DMS153 (cell line): ENCODE results near the gene TRAF5.

ENCODE experiments used
- DNase-seq: peaks from one replicate; lab custom pipeline; 2025; lab: John Stamatoyannopoulos, UW

TRAF5 gene

DNA sequence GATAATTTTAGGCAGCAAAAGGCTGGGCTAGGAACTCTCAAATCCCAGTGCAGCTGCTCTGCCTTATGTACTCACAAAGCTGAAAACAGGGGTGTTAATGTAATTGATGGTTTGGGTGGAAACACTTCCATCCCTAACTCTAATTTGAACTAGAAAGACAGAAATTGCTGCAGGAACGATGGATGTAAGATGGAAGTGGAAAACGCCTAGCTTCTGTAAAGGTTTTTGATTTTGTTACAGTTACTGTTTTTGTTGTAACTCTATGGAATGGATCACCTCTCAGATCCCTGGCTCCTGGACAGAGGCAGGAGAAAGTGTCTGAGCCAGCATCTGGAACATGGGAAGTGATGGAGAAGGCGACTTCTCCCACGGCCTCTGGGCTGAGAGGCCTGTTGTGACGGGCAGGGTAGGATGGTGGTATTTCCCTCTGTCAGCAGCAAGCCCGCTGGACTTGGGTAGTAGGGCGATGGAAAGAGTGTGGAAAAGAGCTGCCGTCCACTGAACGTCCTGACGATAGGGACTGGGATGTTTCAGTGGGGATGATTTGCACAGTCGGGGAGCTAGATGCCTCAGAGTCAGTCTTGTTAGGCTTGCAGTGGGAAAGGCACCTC, 1.6 kb downstream of the TRAF5 start:
- DNase-seq: no peak

DNA sequence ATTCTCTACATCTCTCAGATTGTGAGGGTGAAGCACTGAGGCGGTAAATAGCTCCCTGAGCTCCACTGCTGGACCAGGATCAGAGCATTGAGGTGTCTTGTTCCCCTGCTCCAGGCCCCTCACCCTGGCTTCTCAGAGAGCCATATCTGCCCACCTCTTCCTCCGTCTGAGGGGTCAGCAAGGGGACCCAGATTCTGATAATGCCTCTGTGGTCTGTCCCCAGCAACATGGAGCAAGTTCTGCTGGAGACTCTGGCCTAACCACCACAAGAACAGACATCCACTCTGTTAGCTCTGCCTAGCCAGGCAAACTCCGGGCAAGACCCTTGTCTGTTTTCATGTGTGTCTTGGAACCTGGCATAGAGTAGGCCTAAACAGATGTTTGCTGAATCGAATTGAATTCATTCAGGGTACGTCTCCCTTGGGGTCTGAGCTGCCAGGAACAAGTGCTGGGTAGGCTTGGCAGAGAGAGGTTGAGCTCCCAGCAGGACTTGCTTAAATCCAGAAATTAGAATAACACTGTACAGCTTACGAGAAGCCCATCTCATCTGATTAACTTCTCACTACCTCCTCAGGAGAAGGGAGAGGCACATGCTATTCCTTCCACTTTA, 2.3 kb downstream of the TRAF5 start:
- DNase-seq: no peak

DNA sequence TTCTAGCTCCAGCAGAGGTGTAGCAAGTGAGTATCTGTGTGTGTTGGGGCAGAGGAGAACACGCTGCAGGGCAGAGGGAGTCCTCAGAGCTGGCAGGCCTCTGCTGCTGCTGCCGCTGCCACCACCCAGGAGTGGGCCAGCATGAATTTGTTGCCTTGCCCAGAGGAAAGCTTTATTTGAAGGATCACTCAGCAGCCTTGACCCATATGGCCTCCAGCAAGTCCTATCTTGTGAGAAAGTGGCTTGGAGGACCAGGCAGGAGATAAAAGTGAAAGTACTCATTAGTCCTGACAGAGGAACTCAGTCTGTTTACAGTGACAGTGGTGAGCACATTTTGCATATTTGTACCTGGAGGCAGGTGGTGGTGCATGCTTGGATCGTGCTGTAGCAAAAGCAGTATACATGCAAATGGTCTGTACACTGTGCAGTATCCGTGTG, 3.1 kb downstream of the TRAF5 start:
- no peak for DNase-seq

DNA sequence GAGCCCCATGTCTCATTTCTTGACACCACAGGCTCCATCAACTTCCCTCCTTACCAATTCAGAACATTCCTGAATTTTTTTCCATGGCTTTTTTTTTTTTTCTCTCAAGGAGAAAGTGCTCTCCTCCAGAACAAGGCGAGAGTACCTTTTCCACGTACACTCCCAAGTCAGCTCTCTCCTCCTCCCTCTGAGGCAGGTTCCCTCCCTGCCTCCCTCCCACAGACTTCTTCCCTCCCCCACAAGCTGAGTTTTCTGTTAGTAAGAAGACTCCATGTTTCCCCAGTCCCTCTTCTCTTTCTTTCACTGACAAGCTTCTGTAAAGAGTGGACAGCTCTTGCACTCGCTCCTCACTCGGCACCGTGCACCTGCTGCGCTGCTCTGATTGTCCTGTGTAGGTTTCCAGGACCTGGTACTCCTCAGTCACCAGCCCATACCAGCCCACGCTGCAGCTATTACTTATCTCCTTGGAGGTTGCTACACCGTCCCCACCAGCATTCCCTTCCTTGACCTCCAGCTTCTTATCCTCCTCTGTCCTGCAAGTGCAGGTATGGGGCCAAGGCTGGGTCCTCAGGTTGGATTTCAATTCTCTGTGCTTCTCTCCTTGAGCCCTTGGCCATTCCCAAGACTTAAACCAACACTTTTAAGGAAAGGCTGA, 3.8 kb downstream of the TRAF5 start:
- DNase-seq: no peak

DNA sequence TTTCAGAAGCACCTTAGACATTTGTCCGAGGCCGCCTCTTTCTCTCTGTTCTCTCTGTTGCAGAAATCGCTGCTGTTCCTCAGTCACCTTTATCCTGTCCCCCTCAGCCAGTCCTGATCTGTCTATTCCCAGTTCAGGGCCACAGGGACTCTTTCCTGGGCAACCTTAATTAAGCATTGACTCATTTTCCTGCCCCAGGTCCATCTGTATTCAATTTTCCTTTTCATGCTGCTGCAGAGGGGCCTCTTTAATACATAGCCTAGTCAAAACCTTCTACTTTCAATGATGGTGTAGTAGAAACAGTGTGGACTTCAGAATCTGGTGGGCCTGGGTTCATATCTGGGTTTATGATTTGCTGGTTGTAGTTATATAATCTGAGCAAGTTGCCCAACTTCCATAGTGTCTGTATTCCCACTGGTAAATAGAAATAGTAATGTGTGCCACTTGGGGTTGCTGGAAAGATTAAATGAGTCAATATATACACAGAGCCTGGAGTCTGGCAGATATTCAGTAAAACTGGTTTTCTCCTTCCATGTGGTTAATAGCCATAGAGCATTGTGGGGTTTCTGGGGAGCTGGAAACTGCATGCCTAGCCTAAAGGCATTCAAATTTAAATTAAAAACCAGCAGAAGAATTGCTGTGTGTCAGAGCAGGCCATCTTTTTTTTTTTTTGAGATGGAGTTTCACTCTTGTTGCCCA, 4.5 kb downstream of the TRAF5 start:
- no peak for DNase-seq

DNA sequence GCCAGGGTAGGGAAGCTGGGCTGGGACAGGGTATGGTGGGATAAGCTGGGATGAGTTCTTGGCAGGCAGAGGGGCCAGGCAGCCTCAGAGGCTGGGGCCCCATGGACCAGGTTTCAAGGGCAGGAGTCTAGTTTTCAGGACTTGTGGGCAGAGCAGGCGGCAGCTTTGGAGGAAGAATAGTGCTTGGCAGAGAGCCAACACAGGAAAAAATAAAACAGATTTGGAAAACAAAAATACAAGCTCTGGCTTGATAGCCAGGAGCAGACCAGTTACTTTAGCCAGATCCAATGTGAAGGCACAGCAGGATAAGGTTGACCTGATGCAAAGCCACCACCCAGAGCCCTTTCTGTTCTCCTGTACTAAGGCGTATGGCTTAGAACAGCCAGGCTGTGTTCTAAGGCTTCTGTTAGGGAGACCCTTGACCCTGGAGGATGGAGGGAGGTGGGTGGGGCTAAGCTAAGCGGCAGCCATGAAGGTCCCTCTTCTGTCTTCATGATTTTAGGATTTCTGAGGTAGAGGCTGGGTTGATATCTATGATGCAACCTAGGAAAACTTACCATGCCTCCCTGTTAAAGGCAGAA, 5.5 kb downstream of the TRAF5 start:
- DNase-seq: no peak

DNA sequence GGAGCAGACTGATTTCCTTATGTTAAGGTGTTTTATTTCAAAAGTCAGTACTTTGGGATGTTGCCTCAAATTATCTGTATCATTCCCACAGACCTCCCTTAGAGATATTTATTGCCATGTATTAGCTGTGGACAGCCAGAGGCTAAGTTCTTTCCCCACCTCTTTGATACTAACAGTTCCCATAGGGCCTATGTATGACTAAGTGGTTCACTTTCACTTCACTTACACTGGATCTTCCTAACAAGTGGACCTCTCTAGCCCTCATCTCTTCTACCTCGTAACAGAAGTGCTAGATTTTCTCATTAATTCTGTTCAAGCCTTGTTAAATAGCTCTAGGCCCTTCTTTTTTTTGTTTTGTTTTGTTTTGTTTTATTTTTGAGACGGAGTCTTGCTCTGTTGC, 6.2 kb downstream of the TRAF5 start:
- no peak for DNase-seq

DNA sequence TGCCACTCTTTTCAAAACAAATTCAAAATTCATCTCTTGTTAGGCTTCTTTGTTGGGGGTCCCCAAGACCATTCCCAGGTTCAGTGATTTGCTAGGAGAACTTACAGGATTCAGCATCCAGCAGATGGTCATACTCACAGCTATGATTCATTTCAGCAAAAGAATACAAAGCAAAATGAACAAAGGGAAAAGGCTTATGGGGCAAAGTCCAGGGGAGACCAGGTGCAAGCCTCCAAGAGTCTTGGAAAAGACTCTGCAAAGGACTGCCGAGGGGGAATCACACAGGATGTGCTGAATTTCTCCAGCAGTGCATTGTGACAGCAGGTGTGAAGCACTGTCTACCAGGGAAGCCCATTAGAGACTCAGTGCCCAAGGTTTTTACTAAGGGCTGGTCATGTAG, 7.3 kb downstream of the TRAF5 start:
- no peak for DNase-seq

DNA sequence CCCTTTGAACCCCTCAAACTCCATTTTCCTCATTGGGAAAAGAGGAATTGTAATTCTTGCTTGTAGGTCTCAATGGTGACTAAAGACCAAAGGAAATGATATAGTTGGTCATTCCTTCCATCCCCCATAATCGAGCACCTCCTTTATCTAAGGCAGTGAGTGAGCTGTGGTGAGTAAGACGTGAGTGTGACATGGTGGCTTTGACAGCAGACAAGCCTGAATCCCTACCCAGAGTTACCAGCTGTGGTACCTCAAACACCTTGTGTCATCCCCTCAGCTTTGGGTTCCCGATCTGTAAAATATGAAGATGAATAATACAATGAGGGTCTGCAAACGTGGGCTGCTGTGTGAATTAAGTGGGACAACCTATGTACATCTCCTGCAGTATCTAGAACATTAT, 8.4 kb downstream of the TRAF5 start:
- DNase-seq: no peak

DNA sequence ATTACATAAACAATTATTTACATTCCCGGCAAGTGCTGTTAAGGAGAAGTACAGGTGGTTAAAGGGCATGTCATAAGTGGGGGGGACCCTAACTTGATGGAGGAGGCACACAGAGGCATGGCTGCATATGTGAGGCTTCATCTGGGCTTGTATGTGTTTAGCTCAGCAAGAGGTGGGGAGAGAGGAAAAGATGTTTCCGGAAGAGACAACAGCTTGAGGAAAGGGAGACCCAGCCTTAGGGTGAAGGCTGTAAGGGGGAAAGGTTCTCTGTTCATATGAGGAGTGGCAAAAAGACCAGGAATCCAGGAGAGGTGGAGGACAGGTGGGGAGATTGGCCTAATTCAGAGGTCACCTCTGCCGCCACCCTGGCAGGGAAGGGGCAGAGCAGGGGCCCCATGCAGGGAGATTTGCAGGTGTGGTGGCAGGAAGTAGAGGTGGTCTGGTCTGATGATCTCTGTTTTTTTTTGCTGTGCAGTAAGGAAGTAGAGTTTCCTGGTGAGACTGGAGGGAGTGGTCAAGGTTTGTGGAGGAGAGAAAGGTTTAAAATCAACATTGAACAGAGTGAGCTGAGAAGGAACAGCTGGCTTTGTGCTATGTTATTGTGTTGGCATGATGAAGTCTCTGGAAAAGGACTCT, 9.0 kb downstream of the TRAF5 start:
- DNase-seq: peak; percentile 40

DNA sequence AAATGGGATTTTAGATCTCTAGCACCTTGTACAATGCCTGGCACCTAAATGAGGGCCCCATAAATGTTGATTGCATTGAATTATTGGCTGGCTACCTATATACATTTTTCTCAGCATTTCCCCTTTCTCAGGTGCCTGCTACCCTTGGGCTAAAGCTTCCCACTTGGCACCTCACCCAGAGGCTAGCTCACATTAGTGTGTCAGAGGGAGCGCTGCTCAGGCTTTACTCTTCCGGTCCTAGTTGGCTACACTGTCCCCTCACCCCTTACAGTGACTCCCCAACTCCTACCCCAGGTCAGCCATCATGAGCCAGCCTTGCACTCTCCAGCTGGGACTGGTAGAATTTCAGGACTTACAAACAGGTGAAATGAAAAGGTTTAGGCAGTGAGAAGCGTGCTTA, 9.5 kb downstream of the TRAF5 start:
- DNase-seq: no peak

DNA sequence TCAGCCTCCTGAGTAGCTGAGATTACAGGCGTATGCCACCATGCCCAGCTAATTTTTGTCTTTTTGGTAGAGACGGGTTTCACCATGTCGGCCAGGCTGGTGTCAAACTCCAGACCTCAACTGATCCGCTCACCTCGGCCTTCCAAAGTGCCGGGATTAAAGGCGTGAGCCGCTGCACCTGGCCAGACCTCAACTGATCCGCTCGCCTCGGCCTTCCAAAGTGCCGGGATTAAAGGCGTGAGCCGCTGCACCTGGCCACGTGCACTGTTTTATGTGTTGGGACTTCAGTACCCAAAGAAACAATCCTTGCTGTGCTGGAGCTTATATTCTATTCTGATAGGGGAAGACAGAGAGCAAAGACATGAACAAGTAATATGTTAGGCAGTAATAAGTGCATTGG, 10.1 kb downstream of the TRAF5 start:
- no peak for DNase-seq

DNA sequence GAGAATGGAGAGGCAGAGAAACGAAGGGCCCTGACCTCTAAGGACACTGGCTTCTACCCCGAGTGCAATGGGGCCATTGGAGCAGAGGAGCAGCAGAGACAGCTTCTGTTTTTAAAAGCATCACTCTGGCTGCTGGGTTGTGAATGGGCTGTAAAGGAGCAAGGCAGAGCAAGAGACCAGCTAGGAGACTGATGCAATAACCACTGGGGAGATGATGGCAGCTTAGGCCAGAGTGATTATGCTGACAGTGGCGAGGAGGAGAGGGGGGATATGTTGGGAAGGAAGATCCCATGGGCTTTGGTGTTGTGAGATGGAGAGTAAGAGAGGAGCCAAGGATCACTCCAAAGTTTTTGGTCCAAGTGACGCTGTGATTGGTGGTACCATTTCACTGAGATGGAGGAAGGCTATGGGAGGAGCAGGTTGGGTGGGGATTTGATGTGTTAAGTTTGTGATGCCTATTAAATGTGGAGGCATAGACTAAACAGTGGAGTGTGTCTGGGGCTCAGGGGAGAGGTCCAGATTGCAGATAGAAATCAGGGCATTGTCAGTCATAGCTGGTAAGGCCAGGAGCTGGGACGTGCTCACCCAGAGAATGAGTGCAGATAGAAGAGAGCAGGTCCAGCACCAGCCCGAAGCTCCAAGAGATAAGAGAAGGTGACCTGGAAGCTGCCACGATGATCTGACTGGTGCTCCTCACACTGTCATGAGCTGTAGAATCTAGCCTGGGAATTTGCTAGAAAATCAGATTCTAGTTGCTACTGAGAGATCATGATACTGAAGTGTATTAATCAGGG, 11.0 kb downstream of the TRAF5 start:
- no peak for DNase-seq

DNA sequence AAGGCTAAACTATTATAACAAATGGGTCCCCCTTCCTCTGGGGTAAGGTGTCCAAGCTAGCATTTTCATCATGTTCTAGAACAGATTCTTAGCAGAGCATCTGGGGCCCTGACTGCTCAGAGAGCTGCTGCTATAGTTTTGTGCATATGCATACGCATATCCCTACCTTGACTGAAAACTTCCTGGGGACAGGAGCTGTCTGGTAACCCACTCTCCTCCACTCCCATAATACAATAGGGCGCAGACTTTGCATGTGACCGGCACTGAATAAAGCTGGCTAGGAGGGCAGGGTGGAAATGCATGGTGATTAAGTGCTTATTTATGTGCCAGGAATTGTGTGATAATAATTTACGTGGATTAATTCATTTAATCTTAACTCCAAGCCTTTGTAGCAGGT, 11.6 kb downstream of the TRAF5 start:
- DNase-seq: no peak

DNA sequence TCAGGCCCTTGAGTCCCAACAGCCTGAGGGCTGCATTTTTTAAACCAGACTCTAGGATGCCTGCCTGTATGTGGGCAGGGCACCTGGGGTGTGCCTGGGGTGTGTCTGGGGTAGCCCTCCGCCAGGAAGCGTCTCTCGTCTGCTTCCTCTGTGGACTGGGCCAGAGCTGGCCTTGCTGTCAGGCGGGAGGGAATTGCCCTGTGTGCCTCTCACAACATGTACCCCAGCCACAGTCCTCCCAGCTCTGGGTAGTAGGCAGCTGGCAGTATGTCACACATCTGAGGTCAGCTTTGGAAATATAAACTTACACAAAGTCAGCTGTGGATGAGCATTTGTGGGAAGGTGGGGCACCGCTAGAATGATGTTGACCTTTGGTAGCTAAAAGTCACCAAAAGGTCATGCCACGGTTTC, 13.0 kb downstream of the TRAF5 start:
- DNase-seq: no peak

DNA sequence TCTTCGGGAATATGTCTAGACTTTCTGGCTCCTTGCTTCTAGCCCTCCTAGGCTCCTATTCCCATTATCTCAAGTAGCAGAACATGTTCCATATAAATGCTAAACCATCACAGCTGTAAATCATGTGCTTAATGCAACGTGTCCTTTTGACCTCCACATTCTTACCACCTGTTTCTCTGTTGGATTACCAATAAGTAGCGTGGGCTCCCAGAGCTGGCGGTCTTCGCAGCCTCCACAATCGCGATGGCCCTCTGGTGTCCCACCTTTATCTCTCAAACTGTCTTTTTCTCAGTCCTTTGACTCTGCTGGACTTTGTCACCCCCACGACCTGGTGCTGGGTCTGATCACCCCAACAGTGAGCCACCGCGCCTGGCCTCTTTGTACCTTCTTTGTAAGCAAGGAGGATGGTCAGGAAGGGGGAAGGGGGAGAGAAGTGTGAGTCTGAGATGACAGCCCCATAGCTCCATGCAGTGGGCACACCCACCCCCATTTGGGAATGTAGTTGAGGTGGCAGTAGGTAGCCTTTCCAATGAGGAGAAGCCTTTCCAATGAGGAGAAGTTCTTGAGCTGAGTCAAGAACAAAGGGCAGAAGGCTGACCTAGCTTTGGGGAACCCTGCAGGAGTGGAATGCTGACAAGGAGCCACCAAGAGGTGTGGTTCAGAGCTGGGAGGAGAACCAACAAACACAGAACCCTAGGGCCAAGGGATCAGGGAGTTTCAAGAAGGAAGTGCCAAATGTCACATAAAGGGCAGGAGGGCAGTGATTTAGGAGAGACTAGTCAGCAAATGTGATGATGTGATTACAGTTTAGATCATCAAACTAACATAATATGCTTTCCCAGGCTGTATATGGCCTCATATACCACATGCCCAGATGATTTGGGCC, 14.2 kb downstream of the TRAF5 start:
- no peak for DNase-seq

DNA sequence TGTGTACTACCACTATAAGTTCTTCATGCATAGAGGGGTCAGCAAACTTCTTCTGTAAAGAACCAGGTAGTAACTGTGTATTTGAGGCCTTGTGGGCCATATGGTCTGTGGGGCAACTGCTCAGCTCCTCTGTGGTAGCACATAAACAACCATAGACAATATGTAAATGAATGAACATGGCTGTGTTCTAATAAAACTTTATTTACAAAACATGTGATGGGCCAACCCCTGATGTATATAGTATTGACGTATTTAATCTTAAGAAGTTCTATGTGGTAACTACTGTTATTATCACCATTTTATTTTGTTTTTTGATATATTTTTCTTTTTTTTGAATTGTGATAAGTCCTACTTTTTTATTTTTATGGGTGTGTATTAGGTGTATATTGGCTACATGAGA, 15.4 kb downstream of the TRAF5 start:
- no peak for DNase-seq

DNA sequence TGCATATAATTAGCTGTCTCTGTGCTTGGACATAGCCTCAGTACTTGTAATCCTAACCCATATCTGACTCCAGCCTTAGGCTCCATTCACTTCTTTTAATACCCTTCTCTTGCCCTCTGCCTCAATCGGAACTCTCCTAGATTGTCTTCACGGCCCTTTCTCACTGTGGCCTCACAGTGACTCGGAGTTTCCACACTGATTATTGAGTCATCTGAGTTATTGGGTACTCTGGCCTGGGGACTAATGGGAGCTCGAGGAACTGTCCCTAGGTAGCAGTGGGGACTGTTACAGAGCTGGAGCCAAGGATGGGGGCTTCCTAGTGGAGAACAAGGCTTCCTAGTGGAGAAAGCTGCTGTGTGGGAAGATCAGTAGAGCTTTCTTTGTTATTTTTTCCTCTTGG, 17.0 kb downstream of the TRAF5 start:
- no peak for DNase-seq

DNA sequence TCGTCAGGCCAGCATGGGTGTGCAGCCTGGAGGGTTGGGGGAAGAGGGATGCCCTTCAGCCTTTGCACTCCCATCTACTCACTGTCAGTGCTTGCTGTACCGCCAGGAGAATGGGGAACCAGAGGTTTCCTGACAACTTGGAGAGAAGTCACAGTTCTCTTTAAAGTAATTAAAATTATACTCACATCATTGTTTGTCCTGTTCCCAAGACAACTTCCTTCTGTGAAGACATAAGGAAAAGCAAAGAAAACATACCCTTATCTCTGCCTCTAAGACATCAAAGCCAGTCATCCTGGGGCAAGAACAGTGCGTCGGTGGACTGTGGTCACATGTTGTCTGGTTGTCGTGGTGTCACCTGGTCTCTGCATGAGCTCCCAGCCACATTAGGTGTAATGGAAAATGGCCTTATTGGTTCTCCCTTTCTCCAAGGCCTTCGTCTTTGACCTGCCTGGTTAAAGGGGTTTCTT, 17.6 kb downstream of the TRAF5 start:
- DNase-seq: no peak

DNA sequence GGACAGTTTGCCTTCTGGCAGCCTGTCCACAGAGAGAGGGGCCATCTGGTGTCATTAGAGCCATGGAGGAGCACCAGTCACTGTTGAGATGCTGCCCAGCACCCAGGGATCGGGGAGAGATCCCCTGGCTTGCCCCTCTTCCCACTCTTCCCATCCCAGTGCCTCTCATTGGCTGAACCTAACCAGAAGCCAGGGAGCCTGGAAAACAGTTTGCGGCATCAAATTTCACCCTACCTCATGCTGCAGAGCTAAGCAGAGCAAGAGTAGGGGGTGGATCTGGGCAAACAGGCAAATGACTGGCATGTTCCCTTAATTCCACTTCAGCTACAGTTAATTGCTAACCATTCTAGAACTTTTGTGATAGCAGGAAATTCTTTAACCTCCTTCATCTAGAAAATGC, 19.1 kb downstream of the TRAF5 start:
- DNase-seq: no peak
